ENCODE results near the gene TM9SF2. TPM values are rescaled to one million over a fixed set of nuclear protein-coding genes. Genes with fewer than 3 reads are reported as not detected.

Gene TM9SF2
- total RNA-seq, 2 donors from 2014 or later = 60.6 to 70.2 TPM

- H3K4me3 ChIP-seq = no peak overlapping the region
- TF ChIP-seq CTCF (IDR thresholded peaks at IDR 0.05) = no peak
- no peaks in the 10 kb centered on the region for H3K9me3 ChIP-seq
- peaks cover 0 to 8% of the 10 kb centered on the region in 2 donors for H3K4me1 ChIP-seq
- no peaks in the 10 kb centered on the region for H3K27me3 ChIP-seq
- no peak for DNase-seq (ENCODE audit: low spot score)
- no peaks in the 10 kb centered on the region for H3K36me3 ChIP-seq
- H3K27ac ChIP-seq = no peak overlapping the region
Measured at GRCh38 chr13:99587893-99588606, 86.8 kb downstream of the TM9SF2 start.

- no peak for TF ChIP-seq CTCF (IDR thresholded peaks at IDR 0.05)
- H3K27me3 ChIP-seq = no peaks in the 10 kb centered on the region
- no peak overlapping the region for H3K4me3 ChIP-seq
- H3K4me1 ChIP-seq = peaks cover 0 to 8% of the 10 kb centered on the region in 2 donors
- H3K36me3 ChIP-seq = no peaks in the 10 kb centered on the region
- no peak for DNase-seq (ENCODE audit: low spot score)
- H3K27ac ChIP-seq = no peak overlapping the region
- no peaks in the 10 kb centered on the region for H3K9me3 ChIP-seq
Measured at GRCh38 chr13:99589575-99589974, 88.3 kb downstream of the TM9SF2 start.

GRCh38 chr13:99590519-99591011, 89.3 kb downstream of the TM9SF2 start:
- DNase-seq (ENCODE audit: low spot score) = no peak
- no peak for TF ChIP-seq CTCF (IDR thresholded peaks at IDR 0.05)
- Histone ChIP-seq H3K36me3 (no peaks in the 10 kb centered on the region), H3K27me3 (no peaks in the 10 kb centered on the region), H3K9me3 (no peaks in the 10 kb centered on the region), H3K27ac (no peak overlapping the region), H3K4me1 (peaks cover 0 to 8% of the 10 kb centered on the region in 2 donors), H3K4me3 (no peak overlapping the region)

- Histone ChIP-seq H3K4me3 (no peak overlapping the region), H3K4me1 (no peaks in the 10 kb centered on the region), H3K9me3 (no peaks in the 10 kb centered on the region), H3K27ac (no peak overlapping the region), H3K36me3 (no peaks in the 10 kb centered on the region), H3K27me3 (no peaks in the 10 kb centered on the region)
- TF ChIP-seq CTCF (IDR thresholded peaks at IDR 0.05) = no peak
- DNase-seq (ENCODE audit: low spot score) = no peak
Measured at GRCh38 chr13:99596180-99596579, 94.9 kb downstream of the TM9SF2 start.

GRCh38 chr13:99600318-99600717, 99.0 kb downstream of the TM9SF2 start:
- H3K9me3 ChIP-seq = no peaks in the 10 kb centered on the region
- no peaks in the 10 kb centered on the region for H3K4me1 ChIP-seq
- no peak overlapping the region for H3K4me3 ChIP-seq
- TF ChIP-seq CTCF (IDR thresholded peaks at IDR 0.05) = no peak
- DNase-seq (ENCODE audit: low spot score) = no peak
- H3K27me3 ChIP-seq = no peaks in the 10 kb centered on the region
- H3K36me3 ChIP-seq = no peaks in the 10 kb centered on the region
- no peak overlapping the region for H3K27ac ChIP-seq

GRCh38 chr13:99601535-99601934, 100.3 kb downstream of the TM9SF2 start:
- no peak overlapping the region for H3K27ac ChIP-seq
- peaks cover 0 to 9% of the 10 kb centered on the region in 2 donors for H3K4me1 ChIP-seq
- H3K4me3 ChIP-seq = no peak overlapping the region
- TF ChIP-seq CTCF (IDR thresholded peaks at IDR 0.05) = no peak
- no peaks in the 10 kb centered on the region for H3K36me3 ChIP-seq
- no peaks in the 10 kb centered on the region for H3K9me3 ChIP-seq
- no peaks in the 10 kb centered on the region for H3K27me3 ChIP-seq
- DNase-seq (ENCODE audit: low spot score) = no peak

Measured in right atrium auricular region (tissue), 2 donors.